Natural killer cell (primary cell): Measurements from ENCODE around the gene FAM83C. TPM values are rescaled to one million over a fixed set of nuclear protein-coding genes. Genes with fewer than 3 reads are reported as not detected.

Experiments
- ATAC-seq, 3 donors: fragments of 150-1000 bp in 2 of 3; fragments of 200-7000 bp in 1 of 3; cut with Tn5 transposase; 1 replicate in 1 of 3; 2 replicates in 2 of 3; pipeline ENCODE4 v1.10.0; 2021; ENCODE audit warnings: mild to moderate bottlenecking in 2 of 3, moderate library complexity in 2 of 3
- DNase-seq, 2 donors: peaks; one replicate each; pipeline versions ENCODE4 v3.0.0 to v3.0.0-alpha.2; 2013 to 2021; ENCODE audit warnings: mixed read lengths in 1 of 2
- H3K27ac ChIP-seq: one replicate; pipeline ENCODE4 v1.5.1; 2013; ENCODE audit warnings: mild to moderate bottlenecking, low read length
- H3K27me3 ChIP-seq: one replicate; pipeline ENCODE4 v1.6.1; 2013; ENCODE audit warnings: low read length; ENCODE audit not compliant: control insufficient read depth, insufficient read depth
- H3K36me3 ChIP-seq: one replicate; pipeline ENCODE4 v1.6.1; 2013; ENCODE audit warnings: low read length; ENCODE audit not compliant: control insufficient read depth, insufficient read depth
- H3K4me1 ChIP-seq: one replicate; pipeline ENCODE4 v1.6.1; 2013; ENCODE audit warnings: low read length; ENCODE audit not compliant: control insufficient read depth, insufficient read depth
- H3K4me3 ChIP-seq: one replicate; pipeline ENCODE4 v1.5.1; 2013; ENCODE audit warnings: low read length
- H3K9me3 ChIP-seq: one replicate; pipeline ENCODE4 v1.6.1; 2013; ENCODE audit warnings: low read length; ENCODE audit not compliant: control insufficient read depth, insufficient read depth
- H3K27ac Mint-ChIP-seq, 2 donors: one replicate each; pipeline ENCODE4 v1.8.0; 2022; ENCODE audit warnings: mild to moderate bottlenecking in 2 of 2, mixed read lengths in 2 of 2, moderate library complexity in 1 of 2
- H3K27me3 Mint-ChIP-seq, 2 donors: one replicate each; pipeline ENCODE4 v1.8.0; 2022; ENCODE audit warnings: low read depth in 2 of 2, mixed read lengths in 2 of 2
- H3K36me3 Mint-ChIP-seq: one replicate; pipeline ENCODE4 v1.8.0; 2022; ENCODE audit warnings: mixed read lengths
- H3K4me1 Mint-ChIP-seq, 2 donors: one replicate each; pipeline ENCODE4 v1.8.0; 2022; ENCODE audit warnings: mixed read lengths in 2 of 2
- H3K4me3 Mint-ChIP-seq: one replicate; pipeline ENCODE4 v1.8.0; 2022; ENCODE audit warnings: mild to moderate bottlenecking, moderate library complexity, mixed read lengths
- H3K9me3 Mint-ChIP-seq, 2 donors: one replicate each; pipeline ENCODE4 v1.8.0; 2022; ENCODE audit warnings: mixed read lengths in 2 of 2
- CTCF ChIP-seq: fragments of 200-600 bp; IDR thresholded peaks from one replicate; pipeline ENCODE4 v1.8.0; 2022; ENCODE audit warnings: antibody characterized with exemption
- WGBS: methylation state at CpG from one replicate; pipeline ENCODE4 v1.1.7; 2013; ENCODE audit warnings: missing lambda C conversion rate; ENCODE audit not compliant: insufficient coverage; 5-methylcytosine and 5-hydroxymethylcytosine counted together
- intact Hi-C: fragments of 100-400 bp; cut with micrococcal nuclease; formaldehyde crosslinking; loops from one replicate; pipeline ENCODE4 v1.14.2; 2022
- total RNA-seq, 4 donors: library from RNA; stranded (reverse); fragments of 120-200 nt in 1 of 4; gene quantifications; one replicate each; pipeline versions ENCODE4 v1.2.3 to v1.2.4, GENCODE V29; 2013 to 2022

Gene FAM83C
- total RNA-seq, 3 donors from 2014 or later (not counting 1 experiment from before 2014, with no cell fraction given), result not detected

GRCh38 chr20:35290186-35290886, 1.9 kb downstream of the FAM83C start:
- Histone ChIP-seq H3K4me1 (peaks cover under 1% of the 10 kb centered on the region), H3K27me3 (no peaks in the 10 kb centered on the region), H3K36me3 (no peaks in the 10 kb centered on the region), H3K9me3 (no peaks in the 10 kb centered on the region), H3K4me3 (no peak overlapping the region), H3K27ac (no peak overlapping the region)
- DNase-seq (no peak), ATAC-seq (no peak)
- intact Hi-C loops, result no loop called here
- Mint-ChIP-seq H3K4me1 (peaks cover 4% of the 10 kb centered on the region in 2 donors), H3K27ac (no peak overlapping the region), H3K9me3 (no peaks in the 10 kb centered on the region), H3K27me3 (peaks cover 0 to 5% of the 10 kb centered on the region in 2 donors), H3K4me3 (no peak overlapping the region), H3K36me3 (no peaks in the 10 kb centered on the region)
- no peak for TF ChIP-seq CTCF
- 82% methylated on average over 7 of the region's 7 CpGs for WGBS

- no peak for ATAC-seq
These were observed 3.7 kb downstream of the FAM83C start for GRCh38 chr20:35288325-35289060.

GRCh38 chr20:35287509-35288324, 4.5 kb downstream of the FAM83C start:
- ATAC-seq (no peak), DNase-seq (no peak)
- no peaks in the 10 kb centered on the region for H3K36me3 ChIP-seq
- intact Hi-C loops, result no loop called here
- H3K9me3 ChIP-seq, result no peaks in the 10 kb centered on the region
- Mint-ChIP-seq H3K4me3 (no peak overlapping the region), H3K36me3 (no peaks in the 10 kb centered on the region), H3K27ac (no peak overlapping the region), H3K4me1 (peaks cover 9 to 21% of the 10 kb centered on the region in 2 donors), H3K27me3 (peaks cover 0 to 5% of the 10 kb centered on the region in 2 donors), H3K9me3 (no peaks in the 10 kb centered on the region)
- no peak for TF ChIP-seq CTCF
- H3K4me1 ChIP-seq, result peaks cover 21% of the 10 kb centered on the region
- WGBS, result 87% methylated on average over 28 of the region's 28 CpGs
- no peaks in the 10 kb centered on the region for H3K27me3 ChIP-seq
- H3K27ac ChIP-seq, result no peak overlapping the region
- H3K4me3 ChIP-seq, result no peak overlapping the region

More at GRCh38 chr20:35288325-35289060, 3.7 kb downstream of the FAM83C start:
- TF ChIP-seq CTCF, result no peak
- Histone ChIP-seq H3K36me3 (no peaks in the 10 kb centered on the region), H3K9me3 (no peaks in the 10 kb centered on the region), H3K4me1 (peaks cover 15% of the 10 kb centered on the region), H3K4me3 (no peak overlapping the region), H3K27ac (no peak overlapping the region), H3K27me3 (no peaks in the 10 kb centered on the region)
- intact Hi-C loops, result no loop called here
- peaks cover 9 to 16% of the 10 kb centered on the region in 2 donors for H3K4me1 Mint-ChIP-seq
- DNase-seq, result no peak
- 86% methylated on average over 17 of the region's 19 CpGs for WGBS
- peaks cover 0 to 5% of the 10 kb centered on the region in 2 donors for H3K27me3 Mint-ChIP-seq
- H3K36me3 Mint-ChIP-seq, result no peaks in the 10 kb centered on the region
- H3K27ac Mint-ChIP-seq, result no peak overlapping the region
- no peaks in the 10 kb centered on the region for H3K9me3 Mint-ChIP-seq
- H3K4me3 Mint-ChIP-seq, result no peak overlapping the region
